GM19023 (cell line): ENCODE results near the gene SLC44A1.
A peak's percentile ranks its signal among the peaks of the same experiment; 100 is the strongest.
"Not testable (repeated sequence)": the region's sequence is repeated elsewhere in the genome, so short reads cannot be mapped to it uniquely, and the experiment has no call there.

ENCODE experiments used
- ATAC-seq: cut with Tn5 transposase; IDR thresholded peaks from one replicate; pipeline ENCODE4 v1.9.1; 2021; ENCODE audit warnings: mild to moderate bottlenecking, moderate library complexity; ENCODE audit not compliant: unreplicated experiment

SLC44A1 gene

GRCh38 chr9:105242062-105242461, 2.4 kb upstream of the SLC44A1 start:
- ATAC-seq: no peak

GRCh38 chr9:105242557-105242956, 1.9 kb upstream of the SLC44A1 start:
- ATAC-seq: no peak

GRCh38 chr9:105243015-105243686, 1.3 kb upstream of the SLC44A1 start:
- ATAC-seq: no peak

GRCh38 chr9:105244734-105245028, 230 bp downstream of the SLC44A1 start:
- ATAC-seq: peak; percentile 59

- ATAC-seq: peak; percentile 16
Observed at GRCh38 chr9:105245029-105245890, 809 bp downstream of the SLC44A1 start.

- no peak for ATAC-seq
Observed at GRCh38 chr9:105245891-105246161, 1.4 kb downstream of the SLC44A1 start.

GRCh38 chr9:105246656-105247173, 2.3 kb downstream of the SLC44A1 start:
- no peak for ATAC-seq

- ATAC-seq: no peak
Observed at GRCh38 chr9:105248691-105249090, 4.2 kb downstream of the SLC44A1 start.

GRCh38 chr9:105251133-105251532, 6.7 kb downstream of the SLC44A1 start:
- ATAC-seq: no peak

GRCh38 chr9:105251733-105252404, 7.4 kb downstream of the SLC44A1 start:
- no peak for ATAC-seq

- no peak for ATAC-seq
Observed at GRCh38 chr9:105252405-105252756, 7.9 kb downstream of the SLC44A1 start.

GRCh38 chr9:105254226-105254625, 9.8 kb downstream of the SLC44A1 start:
- ATAC-seq: no peak

- no peak for ATAC-seq
Observed at GRCh38 chr9:105255421-105255820, 11.0 kb downstream of the SLC44A1 start.

GRCh38 chr9:105256569-105256968, 12.1 kb downstream of the SLC44A1 start:
- not testable (repeated sequence) for ATAC-seq

- ATAC-seq: no peak
Observed at GRCh38 chr9:105257809-105258208, 13.4 kb downstream of the SLC44A1 start.

- peak; percentile 36 for ATAC-seq
Observed at GRCh38 chr9:105258225-105258737, 13.8 kb downstream of the SLC44A1 start.

- no peak for ATAC-seq
Observed at GRCh38 chr9:105259274-105259673, 14.8 kb downstream of the SLC44A1 start.

GRCh38 chr9:105259731-105260612, 15.5 kb downstream of the SLC44A1 start:
- no peak for ATAC-seq

GRCh38 chr9:105262497-105262896, 18.0 kb downstream of the SLC44A1 start:
- no peak for ATAC-seq

GRCh38 chr9:105264380-105264779, 19.9 kb downstream of the SLC44A1 start:
- no peak for ATAC-seq

- not testable (repeated sequence) for ATAC-seq
Observed at GRCh38 chr9:105268254-105268653, 23.8 kb downstream of the SLC44A1 start.
